HuH-7 (cell line): ENCODE data around the gene NRGN.

Source experiments
- DNase-seq: peaks from one replicate; pipeline ENCODE4 v3.0.0; 2011; ENCODE audit warnings: low spot score

NRGN gene

DNA sequence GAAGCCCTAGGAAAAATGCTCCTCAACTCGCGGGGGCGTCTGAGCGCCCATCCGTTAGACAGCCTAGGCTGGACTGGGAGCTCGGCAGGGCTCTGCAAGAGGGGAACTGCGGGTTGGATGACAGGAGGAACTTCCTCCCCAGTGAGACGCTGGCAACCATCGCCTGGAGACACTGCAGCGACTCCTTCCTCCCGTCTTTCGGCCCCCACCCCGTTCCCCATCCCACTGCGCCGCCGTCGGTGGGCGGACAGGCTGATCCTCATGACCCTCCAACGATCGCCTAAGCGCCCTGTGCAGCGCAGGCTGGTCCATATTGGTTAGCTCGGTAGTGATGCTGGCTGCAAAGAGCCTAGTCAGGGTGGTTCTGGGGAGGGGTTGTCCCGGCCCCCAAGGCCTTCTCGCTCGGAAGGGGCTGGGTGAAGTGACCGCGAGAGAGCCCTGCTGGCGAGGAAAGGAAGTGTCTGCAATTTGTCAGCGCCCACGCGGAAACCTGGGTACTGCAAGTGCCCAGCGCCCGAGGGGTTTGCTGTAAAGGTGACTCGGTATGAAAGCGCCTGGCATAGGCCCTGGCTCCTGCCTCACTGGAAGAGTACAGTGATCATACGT, 638 bp downstream of the NRGN start:
- no peak for DNase-seq

DNA sequence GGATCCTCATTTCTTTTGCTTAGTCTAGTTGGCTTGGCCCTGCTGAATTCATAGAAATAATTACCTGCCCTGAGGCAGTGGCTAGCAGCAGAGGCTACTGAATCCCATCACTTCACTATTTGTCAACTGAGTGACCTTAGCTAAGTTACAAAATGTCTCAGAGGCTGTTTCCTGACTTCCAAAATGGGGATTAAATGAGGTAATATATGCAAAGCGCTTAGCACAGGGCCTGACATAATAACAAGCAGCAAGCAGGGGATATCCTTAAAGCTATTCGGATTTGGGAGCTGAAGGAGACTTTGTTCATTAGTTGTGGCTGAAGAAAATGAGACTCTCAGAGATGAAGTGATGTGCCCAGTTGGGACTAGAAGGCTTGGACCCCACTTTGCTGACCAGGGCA, 2.8 kb downstream of the NRGN start:
- DNase-seq: no peak

DNA sequence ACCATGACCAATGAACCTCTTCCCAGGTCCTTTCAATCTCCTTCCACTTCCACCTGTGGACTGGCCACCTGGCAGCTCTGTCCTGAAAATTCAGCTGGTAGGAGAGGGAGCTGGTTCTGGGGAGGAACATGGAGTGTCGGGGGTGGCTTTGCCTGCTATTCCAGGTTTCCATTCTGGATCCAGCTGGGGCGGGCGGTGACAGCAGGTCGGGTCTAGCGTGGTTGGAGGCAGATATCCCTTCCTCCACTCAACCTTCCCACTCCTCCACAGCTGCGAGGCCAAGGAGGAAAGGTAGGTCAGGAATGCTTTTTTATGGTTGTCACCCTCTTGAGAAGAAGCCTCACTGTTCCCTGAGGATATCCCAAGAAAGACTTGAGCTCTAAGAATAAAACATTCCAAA, 3.3 kb downstream of the NRGN start:
- DNase-seq: no peak

DNA sequence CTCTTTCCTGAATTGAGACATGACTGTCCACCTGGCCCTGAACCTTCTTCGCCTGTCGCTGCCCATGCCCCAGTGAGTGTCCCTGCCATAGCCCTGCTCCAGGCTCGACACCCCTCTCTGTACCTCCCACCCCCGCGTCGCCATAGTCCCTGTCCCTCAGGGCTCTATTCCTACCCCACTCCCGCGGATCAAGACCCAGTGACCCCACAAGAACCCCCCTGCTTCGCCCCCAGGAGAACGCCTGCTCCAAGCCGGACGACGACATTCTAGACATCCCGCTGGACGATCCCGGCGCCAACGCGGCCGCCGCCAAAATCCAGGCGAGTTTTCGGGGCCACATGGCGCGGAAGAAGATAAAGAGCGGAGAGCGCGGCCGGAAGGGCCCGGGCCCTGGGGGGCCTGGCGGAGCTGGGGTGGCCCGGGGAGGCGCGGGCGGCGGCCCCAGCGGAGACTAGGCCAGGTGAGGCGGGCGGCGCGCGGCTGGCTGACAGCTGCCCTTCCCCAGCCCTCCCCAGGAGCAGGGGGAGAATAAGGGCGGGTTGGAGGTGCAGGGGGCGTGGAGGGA, 5.6 kb downstream of the NRGN start:
- no peak for DNase-seq

DNA sequence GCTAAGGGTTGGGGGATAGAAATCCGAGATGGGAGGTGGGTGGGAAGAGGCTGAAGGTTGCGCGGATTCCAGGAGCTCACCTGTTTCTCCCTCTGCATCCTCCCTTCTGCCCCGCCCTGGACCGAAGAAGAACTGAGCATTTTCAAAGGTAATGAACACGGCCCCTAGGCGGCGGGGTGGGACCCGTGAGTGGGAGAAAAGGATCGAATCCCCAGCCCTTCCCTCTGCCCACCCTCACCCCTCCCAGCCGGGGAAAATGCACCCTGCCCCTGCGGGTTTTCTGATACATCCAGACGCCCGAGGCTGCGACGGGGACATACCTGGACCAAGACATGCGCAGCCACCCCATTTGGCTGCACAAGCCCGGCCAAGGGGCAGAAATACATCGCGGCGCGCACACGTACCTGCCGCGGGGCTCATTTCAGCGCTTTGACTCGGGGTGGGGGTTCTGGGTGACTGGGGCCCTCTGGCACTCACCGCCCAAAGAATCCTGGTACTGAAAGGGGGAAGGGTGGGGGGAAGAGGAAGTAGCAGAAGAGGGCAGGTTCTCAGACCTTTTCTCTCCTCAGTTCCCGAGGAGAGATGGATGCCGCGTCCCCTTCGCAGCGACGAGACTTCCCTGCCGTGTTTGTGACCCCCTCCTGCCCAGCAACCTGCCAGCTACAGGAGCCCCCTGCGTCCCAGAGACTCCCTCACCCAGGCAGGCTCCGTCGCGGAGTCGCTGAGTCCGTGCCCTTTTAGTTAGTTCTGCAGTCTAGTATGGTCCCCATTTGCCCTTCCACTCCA, 6.3 kb downstream of the NRGN start:
- DNase-seq: peak; percentile 90

DNA sequence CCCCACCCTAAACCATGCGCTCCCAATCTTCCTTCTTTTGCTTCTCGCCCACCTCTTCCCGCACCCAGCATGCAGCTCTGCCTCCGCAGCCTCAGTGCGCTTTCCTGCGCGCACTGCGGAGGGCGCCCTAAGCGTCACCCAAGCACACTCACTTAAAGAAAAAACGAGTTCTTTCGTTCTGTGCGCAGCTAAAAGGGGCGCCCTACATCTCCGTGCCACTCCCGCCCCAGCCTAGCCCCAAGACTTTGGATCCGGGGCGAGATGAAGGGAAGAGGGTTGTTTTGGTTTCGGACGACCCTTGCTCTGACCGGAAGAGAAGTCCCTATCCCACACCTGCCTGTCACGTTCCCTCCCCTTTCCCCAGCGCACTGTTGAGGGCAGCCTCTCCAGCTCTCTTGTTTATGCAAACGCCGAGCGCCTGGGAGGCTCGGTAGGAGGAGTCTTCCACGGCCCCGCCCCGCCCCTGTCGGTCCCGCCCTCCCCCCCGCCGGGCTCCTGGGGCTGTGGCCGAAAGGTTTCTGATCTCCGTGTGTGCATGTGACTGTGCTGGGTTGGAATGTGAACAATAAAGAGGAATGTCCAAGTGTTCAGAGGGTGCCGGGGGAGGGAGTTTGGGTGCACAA, 7.0 kb downstream of the NRGN start:
- peak; percentile 94 for DNase-seq

DNA sequence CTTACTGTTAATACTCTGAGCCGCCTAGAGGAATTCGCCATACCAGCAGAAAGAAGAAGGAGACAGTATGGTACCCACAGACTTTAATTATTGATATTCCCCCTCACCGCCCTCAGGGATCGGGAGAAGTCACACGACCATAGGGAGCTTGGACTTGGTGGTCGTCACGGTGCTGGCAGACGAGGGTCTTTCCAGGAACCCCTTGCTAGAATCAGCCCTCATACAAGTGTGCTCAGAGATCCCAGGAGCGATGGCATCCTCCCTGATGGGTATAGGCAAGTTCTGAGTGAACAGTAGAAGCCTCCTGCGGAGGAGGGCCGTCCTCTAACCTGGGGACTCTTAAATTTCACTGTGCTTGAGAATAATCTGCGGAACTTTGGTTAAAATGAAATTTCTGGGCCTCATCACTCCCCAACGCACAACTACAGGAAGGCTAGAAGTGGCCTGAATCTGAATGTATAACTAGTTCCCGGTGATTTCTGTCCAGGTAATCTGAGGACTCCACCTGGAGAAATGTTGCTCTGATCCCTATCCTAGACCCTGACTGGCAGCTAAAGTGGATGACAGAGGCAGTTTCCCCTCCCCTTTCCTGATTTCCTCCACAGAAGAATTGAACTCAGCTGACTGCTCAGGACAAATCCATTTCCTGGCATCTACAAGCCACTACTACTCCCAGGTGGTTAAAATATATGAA, 7.8 kb downstream of the NRGN start:
- DNase-seq: no peak

DNA sequence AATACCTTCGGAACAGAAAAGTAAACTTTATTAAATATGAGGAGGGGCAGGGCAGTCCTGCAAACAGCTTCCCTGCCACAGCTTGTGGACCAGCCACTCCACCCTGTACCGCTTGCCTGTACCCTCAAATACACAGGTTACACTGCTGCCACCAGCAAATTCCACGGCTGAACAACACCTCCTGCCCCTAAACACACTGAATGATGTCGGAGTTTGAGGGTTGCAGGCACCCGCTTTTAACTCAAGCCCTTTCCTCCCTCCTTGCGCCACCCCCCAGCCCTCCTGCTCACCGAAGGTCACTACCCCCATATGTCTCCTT, 8.3 kb downstream of the NRGN start:
- no peak for DNase-seq

DNA sequence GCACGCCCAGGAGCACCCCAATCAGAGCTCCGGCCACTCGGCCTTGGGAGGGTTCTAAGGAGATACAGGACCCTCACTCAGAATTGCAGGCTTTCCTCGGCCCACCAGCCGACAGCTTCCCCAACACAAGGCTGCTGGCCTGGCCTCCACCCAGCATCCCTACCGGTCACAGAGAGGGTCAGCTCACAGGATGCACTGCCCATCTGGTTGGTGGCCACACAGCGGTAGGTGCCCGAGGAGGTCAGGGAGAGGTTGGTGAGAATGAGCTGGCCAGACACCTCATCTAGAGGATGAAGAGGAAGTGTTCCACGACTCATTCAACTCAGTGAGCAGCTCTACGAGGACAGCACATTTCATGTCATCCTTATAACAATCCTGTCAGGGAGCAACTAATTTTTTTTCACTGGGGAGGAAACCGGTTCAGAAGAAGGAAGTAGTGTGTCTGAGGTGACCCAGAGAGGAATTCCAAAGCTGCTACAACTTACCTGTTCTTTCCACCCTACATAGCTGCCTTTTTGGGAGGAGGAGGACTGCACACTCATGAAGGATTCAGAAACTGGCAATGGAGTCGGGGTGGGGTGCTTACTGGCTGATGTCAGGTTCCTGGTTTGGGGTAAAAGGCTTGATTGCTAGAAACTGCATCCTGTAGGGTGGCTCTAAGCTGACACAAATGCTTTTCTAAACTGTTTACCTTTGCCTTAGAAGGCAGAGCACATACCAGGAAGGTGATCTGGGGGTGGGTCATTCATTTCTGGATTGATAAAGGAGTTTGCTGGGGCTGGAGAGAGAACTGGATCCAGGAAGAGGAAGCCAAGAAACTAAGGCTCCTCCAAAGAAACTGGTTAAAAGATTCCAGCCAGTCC, 9.0 kb downstream of the NRGN start:
- no peak for DNase-seq

DNA sequence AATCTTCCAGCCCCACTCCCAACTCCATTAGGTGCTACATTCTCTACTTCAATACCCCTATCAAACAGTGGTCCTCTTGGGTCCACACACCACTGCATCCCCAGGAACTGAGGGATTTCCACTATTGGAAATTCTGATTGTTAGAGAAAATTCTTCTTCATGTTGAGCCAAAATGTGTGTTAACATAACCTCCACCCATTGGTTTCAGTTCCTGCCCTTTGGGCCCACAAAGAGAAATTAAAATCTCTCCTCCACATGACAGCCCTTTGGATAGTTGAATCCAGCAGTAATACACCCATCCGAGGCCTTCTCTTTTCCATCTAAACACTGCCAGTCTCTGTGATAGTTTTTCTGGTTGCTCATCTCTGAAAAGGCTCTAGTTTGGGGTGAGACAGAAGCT, 10.2 kb downstream of the NRGN start:
- no peak for DNase-seq

DNA sequence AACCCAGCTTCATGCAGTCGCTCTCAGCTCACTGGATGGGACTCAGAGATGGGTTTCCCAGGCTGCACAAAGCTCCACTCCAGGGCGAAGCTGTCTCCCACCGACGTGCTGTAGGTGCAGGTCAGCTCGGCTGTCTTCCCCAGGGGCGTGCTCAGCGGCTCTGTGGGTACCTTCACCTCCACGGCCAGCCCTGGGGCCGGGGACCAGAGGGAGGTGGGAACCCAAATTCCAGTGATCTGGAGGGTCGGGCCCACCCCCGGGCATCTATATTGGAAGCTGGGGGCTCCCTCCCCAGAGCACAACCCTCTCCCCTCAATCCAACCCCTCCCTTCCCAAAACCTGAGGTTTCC, 11.6 kb downstream of the NRGN start:
- DNase-seq: no peak

DNA sequence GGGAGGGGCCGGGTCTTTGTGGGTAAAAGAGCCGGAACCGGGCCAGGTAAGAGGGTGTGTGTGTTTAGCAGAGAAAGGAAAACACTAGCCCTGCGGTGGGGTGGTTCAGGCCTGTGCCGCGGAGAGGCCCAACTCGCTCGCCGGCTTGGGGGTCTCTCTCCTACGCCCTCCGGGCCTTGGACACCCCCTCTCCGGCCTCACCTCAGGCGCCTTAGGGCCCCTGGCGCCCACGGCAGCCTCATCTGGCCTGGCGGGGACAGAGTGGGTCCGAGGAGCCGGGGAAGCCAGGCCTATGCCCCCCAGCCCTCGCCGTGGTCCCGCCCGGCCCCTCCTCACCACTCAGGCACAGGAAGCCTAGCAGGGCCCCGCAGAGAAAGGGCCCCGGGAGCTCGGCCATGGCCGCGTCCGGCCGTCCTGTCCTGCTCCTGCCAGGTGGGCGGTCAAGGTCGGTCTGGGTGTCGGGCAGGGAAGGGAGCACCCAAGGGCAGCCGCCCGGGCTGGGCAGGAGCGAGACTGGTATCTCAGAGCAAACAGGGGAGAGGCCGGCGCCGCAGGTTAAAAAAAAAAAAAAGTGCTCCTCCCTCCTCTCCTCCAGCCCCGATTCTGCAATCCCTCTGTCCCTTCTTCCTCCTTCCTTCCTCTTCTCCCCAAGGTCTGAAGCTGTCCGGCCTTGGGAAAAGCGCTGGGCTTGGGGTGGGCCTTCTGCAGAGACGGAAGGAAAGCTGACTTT, 12.2 kb downstream of the NRGN start, which contains the start of gene VSIG2:
VSIG2 (minus strand) TSS at position 515 of the 730 bp plus-strand sequence; CDS start at position 397, 118 bp downstream.
- no peak for DNase-seq

DNA sequence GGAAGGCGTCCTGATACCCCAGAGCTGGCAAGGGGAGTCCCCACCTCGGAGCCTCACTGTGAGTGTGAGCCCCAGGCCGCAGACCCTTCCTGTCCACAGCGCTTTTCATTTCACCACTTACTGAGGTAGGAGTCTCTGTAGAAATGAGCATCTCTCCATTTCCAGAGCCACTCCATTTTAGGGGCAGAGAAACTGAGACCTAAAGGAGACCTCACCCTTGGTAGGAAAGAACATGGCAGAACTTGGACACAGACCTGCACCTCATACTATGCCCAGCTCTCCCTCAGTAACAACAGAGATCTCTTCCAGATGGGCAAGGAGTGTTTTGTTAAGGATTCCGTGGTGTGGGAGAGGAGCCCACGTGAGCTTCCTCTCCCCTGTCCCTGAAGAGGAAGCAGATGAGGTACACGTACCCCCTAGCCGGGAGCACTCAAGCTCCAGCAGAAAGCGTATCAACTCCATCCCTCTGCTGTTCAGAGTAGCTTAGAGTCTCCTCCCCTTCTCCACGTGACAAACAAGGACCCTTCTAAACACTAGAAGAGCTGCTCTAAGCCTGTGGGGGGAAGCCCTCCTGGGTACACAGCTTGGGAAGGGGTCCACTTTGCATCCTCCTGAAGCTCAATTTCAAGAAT, 12.8 kb downstream of the NRGN start:
- no peak for DNase-seq

DNA sequence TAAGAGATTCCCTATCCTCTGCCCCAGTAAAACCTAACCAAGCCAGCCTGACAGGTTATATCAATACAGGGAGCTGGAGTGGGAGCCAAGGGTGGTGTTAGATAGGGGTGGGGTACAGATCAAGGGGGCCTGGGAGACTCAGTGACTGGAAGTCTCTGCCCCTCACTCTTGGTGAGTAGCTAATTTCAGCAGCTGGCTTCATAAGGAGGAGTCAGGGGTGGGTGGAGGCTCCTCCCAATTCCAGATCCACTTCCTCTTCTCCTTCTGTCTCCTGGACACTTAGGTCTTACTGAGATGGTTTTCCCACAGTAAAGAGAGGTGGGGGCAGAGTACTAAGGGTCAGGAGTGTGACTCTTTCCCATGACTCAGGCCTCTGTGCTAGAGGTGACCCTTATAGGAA, 13.5 kb downstream of the NRGN start:
- no peak for DNase-seq

DNA sequence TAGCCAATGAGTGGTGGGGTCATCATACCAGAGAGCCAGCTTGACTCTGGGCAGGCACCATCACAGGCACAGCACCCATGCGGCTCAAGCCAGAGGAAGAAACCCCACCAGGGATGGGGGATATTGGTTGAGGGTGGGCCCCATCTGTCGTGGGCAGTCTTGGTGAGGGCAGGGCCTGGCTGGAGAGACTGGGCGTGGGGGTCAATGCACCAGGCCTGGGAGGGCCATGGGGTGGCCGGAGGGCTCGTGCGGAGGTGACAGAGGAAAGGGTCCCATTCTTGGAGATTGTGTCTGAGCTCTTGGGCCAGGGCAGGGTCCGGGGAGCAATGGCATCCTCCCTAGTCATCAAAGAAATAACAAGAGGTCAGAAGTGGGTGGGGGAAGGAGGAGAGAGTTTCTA, 13.9 kb downstream of the NRGN start:
- DNase-seq: no peak

DNA sequence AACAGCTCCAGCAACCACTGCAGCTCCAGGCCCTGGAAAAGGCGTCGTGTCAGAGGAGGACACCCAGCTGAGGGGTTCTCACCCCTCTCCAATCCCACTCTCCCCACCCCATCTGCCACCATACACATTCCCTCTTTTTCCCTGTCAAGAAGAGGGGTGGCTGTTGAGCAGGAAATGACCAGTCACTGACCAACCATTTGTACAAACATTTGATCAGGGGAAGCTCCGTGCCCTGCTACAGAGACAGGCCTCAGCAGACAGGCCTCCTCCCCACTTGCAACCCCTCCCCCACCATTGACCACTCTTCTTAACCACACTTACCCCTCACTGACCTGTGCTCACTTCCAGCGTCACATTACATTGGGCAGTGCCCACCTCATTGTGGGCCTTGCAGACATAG, 14.6 kb downstream of the NRGN start:
- DNase-seq: no peak

DNA sequence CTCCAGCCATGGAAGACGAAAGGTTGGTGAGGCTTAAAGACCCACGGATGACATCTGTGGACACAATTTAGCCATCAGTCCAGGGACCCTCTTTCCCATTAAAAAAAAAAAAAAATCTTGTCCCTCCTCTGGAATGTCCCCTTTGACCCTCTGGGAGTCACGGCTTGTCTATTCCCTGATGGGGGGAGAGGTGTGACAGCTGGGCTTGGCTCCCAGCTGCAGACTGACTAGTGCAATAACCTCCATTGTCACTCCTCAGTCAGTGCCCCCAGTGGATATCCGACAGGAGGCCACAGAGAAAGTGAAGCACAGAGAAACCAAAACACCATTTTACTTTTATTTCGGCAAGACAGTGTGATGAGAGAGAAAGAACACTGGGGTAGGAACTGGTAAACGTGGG, 15.0 kb downstream of the NRGN start:
- DNase-seq: no peak

DNA sequence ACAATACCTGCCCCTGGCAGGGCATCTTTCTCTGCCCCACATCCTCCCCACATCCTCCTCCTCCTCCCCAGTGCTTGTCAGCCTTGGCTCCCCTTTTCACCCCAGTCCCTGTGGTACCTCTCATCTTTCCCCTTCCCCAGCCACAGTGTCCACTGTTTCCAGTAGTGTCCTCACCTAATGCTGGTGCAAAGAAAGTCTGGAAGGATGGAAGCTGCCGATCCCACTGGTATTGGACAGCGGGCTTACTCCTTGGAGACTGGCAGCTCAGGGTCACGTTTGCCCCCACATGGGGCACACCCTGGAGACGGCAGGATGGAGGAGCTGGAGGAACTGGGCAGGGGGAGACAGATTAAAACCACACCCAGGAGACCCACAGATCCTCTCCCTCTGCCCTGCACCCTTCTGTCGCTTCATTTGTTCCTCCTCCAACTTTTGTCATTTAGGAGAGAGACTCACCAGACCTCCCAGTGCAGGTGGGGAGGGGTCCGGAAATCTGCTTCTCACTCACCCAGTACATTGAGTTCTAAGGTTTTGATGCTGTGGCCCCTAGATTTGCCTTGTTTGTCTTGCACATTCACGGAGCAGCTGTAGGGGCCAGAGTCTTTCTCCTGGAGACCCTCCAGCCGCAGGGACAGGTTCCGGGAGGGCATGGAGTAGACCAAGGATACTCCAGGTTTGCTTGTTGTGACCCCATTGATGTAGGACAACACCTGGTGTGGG, 16.5 kb downstream of the NRGN start:
- DNase-seq: no peak

DNA sequence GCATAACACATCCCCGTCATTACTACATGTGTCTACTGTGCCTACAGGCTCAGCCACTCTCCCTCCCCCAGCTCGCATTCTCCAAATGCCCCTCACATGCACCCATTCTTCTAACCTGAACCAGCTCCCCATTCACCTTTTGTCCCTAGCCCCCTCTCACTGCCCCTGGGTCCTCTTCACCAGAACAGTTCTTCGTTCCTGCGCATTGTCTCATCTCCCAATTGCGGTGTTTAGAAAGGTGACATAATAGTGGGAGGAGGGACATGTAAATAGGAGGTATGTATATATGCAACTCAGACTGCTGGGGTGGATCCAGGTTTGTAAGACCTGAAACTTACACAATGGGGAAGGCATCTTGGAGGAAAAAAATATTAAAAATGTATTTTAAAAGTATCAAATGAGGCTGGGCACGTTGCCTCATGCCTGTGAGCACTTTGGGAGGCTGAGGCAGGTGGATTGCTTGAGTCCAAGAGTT, 17.0 kb downstream of the NRGN start:
- DNase-seq: no peak

DNA sequence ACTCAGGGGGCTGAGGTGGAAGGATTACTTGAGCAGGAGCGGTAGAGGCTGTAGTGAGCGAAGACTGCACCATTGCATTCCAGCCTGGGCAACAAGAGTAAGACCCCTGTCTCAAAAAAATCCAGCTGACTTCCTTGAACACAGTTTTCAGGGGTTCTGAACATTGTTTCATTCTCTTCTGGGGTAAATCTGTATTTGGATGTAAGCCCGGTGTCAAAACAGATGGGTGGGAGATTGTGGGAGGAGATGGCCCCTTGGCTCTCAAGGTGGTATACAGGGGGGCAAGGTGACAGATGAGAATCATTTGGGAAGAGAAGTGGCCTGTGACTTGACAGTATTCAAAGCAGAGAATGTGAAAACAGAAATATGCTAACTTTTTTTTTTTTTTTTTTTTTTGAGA, 17.6 kb downstream of the NRGN start:
- DNase-seq: no peak
